HepG2 (cell line): ENCODE data around the gene HDAC4. TPM values are rescaled to one million over a fixed set of nuclear protein-coding genes. Genes with fewer than 3 reads are reported as not detected.
A peak's percentile ranks its signal among the peaks of the same experiment; 100 is the strongest.

Experiments used
- ATAC-seq: fragments of 200-7000 bp; cut with Tn5 transposase; 3 replicates; pipeline ENCODE4 v1.9.1; 2020; ENCODE audit warnings: mild to moderate bottlenecking, moderate library complexity
- BruUV-seq: library from RNA; stranded (reverse); fragments of 400-500 nt; replicated peaks from 2 replicates; lab custom pipeline; 2021; lab: Mats Ljungman, UMichigan
- CTCF ChIA-PET: fragments of 300-600 bp; formaldehyde crosslinking; extraction: SDS; loops from one replicate; lab custom pipeline; 2021; ENCODE audit warnings: low total read pairs, inconsistent platforms, low intra/inter-chr PET ratio; lab: Yijun Ruan, JAX
- POLR2A ChIA-PET: fragments of 350-600 bp; sonication (Branson Sonifier 250); formaldehyde crosslinking; loops from one replicate; lab custom pipeline; 2020; ENCODE audit warnings: antibody characterized with exemption, inconsistent platforms; lab: Yijun Ruan, JAX
- DNase-seq: peaks from one replicate; pipeline ENCODE4 v3.0.0-alpha.2; 2015; ENCODE audit warnings: low spot score
- FAIRE-seq: peaks from 3 replicates; lab custom pipeline; 2011; peaks lifted over from hg19 to GRCh38; lab: Jason Lieb, UNC
- H2AFZ ChIP-seq: one replicate; pipeline ENCODE4 v1.6.1; 2011; ENCODE audit warnings: low read length, inconsistent platforms
- H3K27ac ChIP-seq: fragments of 300-600 bp; 3 replicates; pipeline ENCODE4 v1.8.0; 2011; ENCODE audit warnings: mixed run types, mild to moderate bottlenecking, mixed read lengths, low read length, inconsistent platforms; ENCODE audit not compliant: insufficient read depth; ENCODE audit errors: extremely low read length
- H3K27me3 ChIP-seq, 2 experiments: fragments of 200-600 bp in 1 of 2; 2 replicates in 1 of 2; 3 replicates in 1 of 2; pipeline versions ENCODE4 v1.6.0 to v1.8.0; 2011; ENCODE audit warnings: low read length in 2 of 2, mild to moderate bottlenecking in 2 of 2, moderate library complexity in 2 of 2, inconsistent platforms in 1 of 2; ENCODE audit not compliant: insufficient read depth in 2 of 2, control insufficient read depth in 1 of 2
- H3K36me3 ChIP-seq, 2 experiments: fragments of 200-600 bp in 1 of 2; replicated peaks in 1 of 2; 2 replicates in 1 of 2; 3 replicates in 1 of 2; pipeline versions ENCODE4 v1.5.1 to v1.8.0; 2011; ENCODE audit warnings: low read length in 2 of 2, inconsistent platforms in 1 of 2; ENCODE audit not compliant: insufficient read depth in 2 of 2, control insufficient read depth in 1 of 2
- H3K4me1 ChIP-seq: 2 replicates; pipeline ENCODE4 v1.5.1; 2012; ENCODE audit warnings: low read length, inconsistent platforms; ENCODE audit not compliant: insufficient read depth
- H3K4me2 ChIP-seq: 2 replicates; pipeline ENCODE4 v1.6.0; 2011; ENCODE audit warnings: low read depth, low read length, inconsistent platforms
- H3K4me3 ChIP-seq, 3 experiments: fragments of 200-600 bp in 1 of 3; sonication (generic), shearing (Covaris generic) in 1 of 3; replicated peaks in 1 of 3; 2 replicates each; pipeline ENCODE4 v1.5.1; 2011 to 2016; ENCODE audit warnings: low read length in 3 of 3, inconsistent platforms in 2 of 3, low read depth in 2 of 3, mild to moderate bottlenecking in 2 of 3, control low read depth in 1 of 3, mixed read lengths in 1 of 3; ENCODE audit not compliant: insufficient read depth in 1 of 3
- H3K79me2 ChIP-seq: one replicate; pipeline ENCODE4 v1.6.1; 2011; ENCODE audit warnings: low read length, inconsistent platforms; ENCODE audit not compliant: insufficient read depth
- H3K9ac ChIP-seq: 2 replicates; pipeline ENCODE4 v1.6.0; 2011; ENCODE audit warnings: mild to moderate bottlenecking, low read depth, low read length, inconsistent platforms; ENCODE audit not compliant: insufficient read depth
- H3K9me3 ChIP-seq: 2 replicates; pipeline ENCODE4 v1.5.1; 2012; ENCODE audit warnings: mild to moderate bottlenecking, low read length
- H4K20me1 ChIP-seq: 2 replicates; pipeline ENCODE4 v1.6.0; 2011; ENCODE audit warnings: inconsistent platforms, mild to moderate bottlenecking, low read length, moderate library complexity; ENCODE audit not compliant: insufficient read depth
- ATF7 ChIP-seq, 2 experiments: fragments of 450-650 bp in 1 of 2; sonication (generic) in 1 of 2; formaldehyde crosslinking in 1 of 2; IDR thresholded peaks; 2 replicates each; pipeline versions ENCODE4 v1.4.0 to v1.6.1; 2016 to 2020; ENCODE audit warnings: antibody characterized with exemption in 1 of 2, mild to moderate bottlenecking in 1 of 2, missing genetic modification reagents in 1 of 2
- DZIP1 ChIP-seq: sonication (generic); formaldehyde crosslinking; IDR thresholded peaks from 2 replicates; pipeline ENCODE4 v1.5.0; 2020; ENCODE audit warnings: mild to moderate bottlenecking, missing genetic modification reagents
- NRL ChIP-seq: sonication (generic); formaldehyde crosslinking; IDR thresholded peaks from 2 replicates; pipeline ENCODE4 v1.5.0; 2020; ENCODE audit warnings: missing genetic modification reagents, mild to moderate bottlenecking, moderate library complexity, borderline replicate concordance
- POLR2AphosphoS5 ChIP-seq: IDR thresholded peaks from 2 replicates; pipeline ENCODE4 v1.6.1; 2012; ENCODE audit warnings: low read depth, low read length
- REL ChIP-seq: sonication (generic); formaldehyde crosslinking; conservative IDR thresholded peaks from 2 replicates; pipeline ENCODE4 v1.8.0; 2022; ENCODE audit warnings: mild to moderate bottlenecking, missing genetic modification reagents, moderate library complexity
- RFXAP ChIP-seq: sonication (generic); formaldehyde crosslinking; IDR thresholded peaks from 2 replicates; pipeline ENCODE4 v1.4.0; 2020; ENCODE audit warnings: missing genetic modification reagents, borderline replicate concordance
- SAFB2 ChIP-seq: sonication (generic); formaldehyde crosslinking; IDR thresholded peaks from 2 replicates; pipeline ENCODE4 v1.5.1; 2020; ENCODE audit warnings: missing genetic modification reagents, low read depth, mild to moderate bottlenecking, borderline replicate concordance
- ZNF768 ChIP-seq: sonication (generic); formaldehyde crosslinking; IDR thresholded peaks from 2 replicates; pipeline ENCODE4 v1.4.0; 2020; ENCODE audit warnings: missing genetic modification reagents
- WGBS: methylation state at CpG from one replicate; pipeline ENCODE4 v1.1.6; 2017; ENCODE audit warnings: low lambda C conversion rate; 5-methylcytosine and 5-hydroxymethylcytosine counted together
- in situ Hi-C: cut with HindIII; loops from 2 replicates; pipeline ENCODE4 v1.10.0; 2017; ENCODE audit warnings: low pct_unique_long_range_greater_than_20kb; ENCODE audit not compliant: extremely low pct_ligation_motif_present
- intact Hi-C: fragments of 100-400 bp; cut with micrococcal nuclease; formaldehyde crosslinking; loops from one replicate; pipeline ENCODE4 v1.10.0; 2022; ENCODE audit not compliant: unreplicated experiment
- polyA plus RNA-seq, 8 experiments: library from polyadenylated mRNA; depleted of rRNA in 3 of 8; stranded (reverse) in 7 of 8; unstranded in 1 of 8; fragments of >200 nt; fragmentation: Illumina TruSeq in 4 of 8; extraction: Trizol in 4 of 8; gene quantifications; 2 replicates each; pipeline versions ENCODE4 v1.2.1 to v1.2.3, GENCODE V29; 2011 to 2016; ENCODE audit warnings: low read depth in 4 of 8, missing spikeins in 1 of 8, mixed read lengths in 1 of 8; ENCODE audit not compliant: insufficient read depth in 1 of 8
- total RNA-seq, 5 experiments: library from RNA; depleted of rRNA; stranded (reverse); fragments of >200 nt; fragmentation: Illumina TruSeq; extraction: Trizol; gene quantifications; 2 replicates each; pipeline ENCODE4 v1.2.3, GENCODE V29; 2016; ENCODE audit warnings: low read depth in 1 of 5

The HDAC4 gene
- total and polyA plus RNA-seq, 2 of the 13 experiments (the other 11 are each of a cell fraction or from before 2014, with no cell fraction given): 10.1 to 11.5 TPM

DNA sequence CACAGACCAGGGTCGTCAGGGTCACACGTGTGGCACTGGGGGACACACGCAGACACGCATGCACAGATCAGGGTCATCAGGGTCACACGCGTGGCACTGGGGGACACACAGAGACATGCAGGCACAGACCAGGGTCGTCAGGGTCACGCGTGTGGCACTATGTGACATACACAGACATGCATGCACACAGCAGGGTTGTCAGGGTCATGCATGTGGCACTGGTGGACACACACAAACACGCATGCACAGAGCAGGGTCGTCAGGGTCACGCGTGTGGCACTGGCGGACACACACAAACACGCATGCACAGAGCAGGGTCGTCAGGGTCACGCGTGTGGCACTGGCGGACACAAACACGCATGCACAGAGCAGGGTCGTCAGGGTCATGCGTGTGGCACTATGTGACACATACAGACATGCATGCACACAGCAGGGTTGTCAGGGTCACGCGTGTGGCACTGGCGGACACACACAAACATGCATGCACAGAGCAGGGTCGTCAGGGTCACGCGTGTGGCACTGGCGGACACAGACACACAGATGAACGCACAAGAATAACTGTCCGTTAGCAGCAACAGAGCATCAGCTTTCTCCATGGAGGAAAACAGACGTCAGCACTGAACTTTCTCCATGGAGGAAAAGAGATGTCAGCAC is 34.9 kb downstream of the HDAC4 start (continued):
- TF ChIP-seq RFXAP (CRISPR knock-in tag) (no peak), POLR2AphosphoS5 (no peak), ATF7 (IDR thresholded peaks at IDR 0.05) (no peak), ATF7 (CRISPR knock-in tag; IDR thresholded peaks at IDR 0.05) (peak; percentile 44; the same call in 1 of the 2 replicates), SAFB2 (CRISPR knock-in tag) (no peak)

DNA sequence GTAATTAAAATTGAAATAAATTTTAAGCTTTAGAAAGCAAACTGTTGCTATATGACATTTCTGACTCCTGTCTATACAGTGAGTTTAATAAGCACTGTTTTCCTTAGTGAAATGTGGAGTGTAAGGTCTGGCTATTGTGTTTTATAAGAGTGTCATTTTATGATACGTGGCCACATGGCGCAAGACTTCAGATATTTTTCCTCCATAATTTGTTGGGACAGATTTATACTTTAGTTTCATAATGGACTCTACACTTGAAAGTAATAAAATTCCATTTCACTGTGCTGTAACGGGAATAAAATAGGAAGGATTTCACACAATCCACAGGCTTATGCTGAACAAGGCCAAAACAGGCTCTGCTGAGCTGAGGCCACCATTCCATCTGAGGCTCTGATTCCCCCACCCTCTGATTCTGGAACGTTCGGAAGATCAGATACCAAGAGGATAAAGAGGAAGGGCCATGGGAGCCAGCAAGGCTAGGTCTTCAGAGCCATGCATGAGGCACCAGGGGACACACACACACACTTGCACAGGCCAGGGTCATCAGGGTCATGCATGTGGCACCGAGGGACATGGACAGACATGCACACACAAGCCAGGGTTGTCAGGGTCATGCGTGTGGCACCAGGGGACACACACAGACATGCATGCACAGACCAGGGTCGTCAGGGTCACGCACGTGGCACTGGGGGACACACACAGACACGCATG is 35.6 kb downstream of the HDAC4 start:
- Histone ChIP-seq H3K9me3 (no peaks in the 10 kb centered on the region), H3K4me2 (no peak overlapping the region), H3K27ac (no peak overlapping the region), H3K9ac (no peak overlapping the region), H3K4me3 (no peak overlapping the region), H3K79me2 (peaks cover 44% of the 10 kb centered on the region), H2AFZ (no peak overlapping the region), H3K4me1 (peaks cover 10% of the 10 kb centered on the region), H3K36me3 (peaks cover 0 to 5% of the 10 kb centered on the region in 2 experiments; a peak in 4 of 5 replicates), H4K20me1 (peaks cover 20% of the 10 kb centered on the region), H3K27me3 (no peaks in the 10 kb centered on the region)
- ATAC-seq: no peak
- ChIA-PET POLR2A (no interaction called here), CTCF (no interaction called here)
- intact Hi-C loops: no loop called here
- WGBS: 93% methylated on average over 11 of the region's 11 CpGs
- TF ChIP-seq DZIP1: 0 out of 2 replicates have a peak, but pooled peaks have one; percentile 21
- TF ChIP-seq NRL (CRISPR knock-in tag): peak; percentile 50; the same call in 1 of the 2 replicates
- TF ChIP-seq ZNF768 (CRISPR knock-in tag): no peak
- no peak for TF ChIP-seq REL (CRISPR knock-in tag)
- in situ Hi-C loops: no loop called here
- BruUV-seq: no TSS peak
- no peak for FAIRE-seq
- no peak for DNase-seq
